Measurements from ENCODE around the gene SACM1L. TPM values are rescaled to one million over a fixed set of nuclear protein-coding genes. Genes with fewer than 3 reads are reported as not detected.
"Not testable (repeated sequence)": the region's sequence is repeated elsewhere in the genome, so short reads cannot be mapped to it uniquely, and the experiment has no call there.

SACM1L gene
- total RNA-seq, 2 experiments from 2014 or later, result 44.9 to 51.0 TPM

DNA sequence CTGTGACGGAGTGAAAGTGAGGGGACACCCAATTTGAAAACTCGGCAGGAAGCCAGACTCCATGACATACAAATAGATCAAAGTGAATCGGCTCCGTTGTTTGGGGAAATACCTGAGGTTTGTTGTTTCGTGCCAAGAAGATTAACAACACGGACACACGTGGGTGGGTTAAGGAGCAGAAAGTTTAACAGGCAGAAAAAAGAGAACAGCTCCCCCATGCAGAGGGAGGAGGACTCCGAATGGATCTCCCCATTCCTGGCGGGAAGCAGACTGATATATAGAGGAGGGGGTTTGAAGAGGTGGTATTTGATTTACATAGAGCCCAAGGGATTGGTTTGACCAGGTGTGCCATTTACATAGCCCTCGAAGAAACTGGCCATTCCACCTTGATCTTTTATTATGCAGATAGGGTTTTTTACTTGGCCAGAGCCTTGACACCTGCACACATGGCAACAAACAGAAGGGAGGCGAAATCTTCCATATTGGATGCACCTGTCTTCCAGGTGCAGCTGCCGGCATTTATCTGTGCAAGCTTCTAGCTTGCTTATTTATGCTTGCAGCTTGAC is 4.8 kb upstream of the SACM1L start:
- DNase-seq, result peak; percentile 23
- H3K9me3 Mint-ChIP-seq, result peaks cover 3% of the 10 kb centered on the region
- H3K27ac Mint-ChIP-seq, result no peak overlapping the region
- peaks cover 17% of the 10 kb centered on the region for H3K4me1 Mint-ChIP-seq (ENCODE audit: low read depth)
- peaks cover 9% of the 10 kb centered on the region for H3K36me3 Mint-ChIP-seq (ENCODE audit: low read depth)
- intact Hi-C loops (cut with micrococcal nuclease), result no loop called here
- H3K27me3 Mint-ChIP-seq (ENCODE audit: low read depth), result peaks cover 3% of the 10 kb centered on the region
- CTCF ChIA-PET, result interaction anchor here (1.5 kb wide), 1 partner anchor 24 kb away, joined by 8 read pairs; no protein-coding TSS in a partner anchor
- H3K4me3 Mint-ChIP-seq, result no peak overlapping the region

DNA sequence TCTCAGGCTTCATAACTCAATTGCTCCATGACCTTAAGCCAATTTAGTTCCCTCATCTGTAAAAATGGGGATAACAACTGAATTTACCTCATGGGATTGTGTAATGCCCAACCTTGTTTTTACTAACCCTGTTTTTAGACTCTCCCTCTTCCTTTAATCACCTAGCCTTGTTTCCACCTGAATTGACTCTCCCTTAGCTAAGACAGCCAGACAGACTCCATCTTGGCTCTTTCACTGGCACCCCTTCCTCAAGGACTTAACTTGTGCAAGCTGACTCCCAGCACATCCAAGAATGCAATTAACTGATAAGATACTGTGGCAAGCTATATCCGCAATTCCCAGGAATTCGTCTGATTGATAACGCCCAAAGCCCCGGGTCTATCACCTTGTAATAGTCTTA is 3.5 kb upstream of the SACM1L start:
- H3K36me3 Mint-ChIP-seq (ENCODE audit: low read depth), result peaks cover 11% of the 10 kb centered on the region
- peaks cover 12% of the 10 kb centered on the region for H3K4me1 Mint-ChIP-seq (ENCODE audit: low read depth)
- CTCF ChIA-PET; H3K4me3 Mint-ChIP-seq; H3K27ac Mint-ChIP-seq; H3K27me3 Mint-ChIP-seq (ENCODE audit: low read depth); H3K9me3 Mint-ChIP-seq; DNase-seq: not testable (repeated sequence)
- intact Hi-C loops (cut with micrococcal nuclease), result loop anchor here (5.0 kb wide), 1 partner anchor 157 kb away; the partner anchor contains the start of gene LZTFL1

DNA sequence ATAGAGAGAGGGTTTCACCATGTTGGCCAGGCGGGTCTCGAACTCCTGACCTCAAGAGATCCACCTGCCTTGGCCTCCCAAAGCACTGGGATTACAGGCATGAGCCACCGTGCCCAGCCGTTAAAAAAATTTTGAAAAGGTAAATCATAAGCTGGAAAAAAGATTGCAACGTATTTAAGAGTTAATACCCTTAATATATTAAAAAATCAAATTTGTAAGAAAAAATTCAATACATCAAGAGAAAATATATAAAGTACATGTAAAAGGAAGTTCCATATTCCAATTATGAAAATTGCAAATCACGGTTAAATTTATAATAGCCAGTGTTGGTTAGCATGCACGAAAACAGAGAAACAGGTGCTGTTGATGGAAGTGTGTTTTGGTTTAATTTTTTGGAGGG is 2.3 kb upstream of the SACM1L start:
- no peak overlapping the region for H3K27ac Mint-ChIP-seq
- DNase-seq, result no peak
- peaks cover 18% of the 10 kb centered on the region for H3K36me3 Mint-ChIP-seq (ENCODE audit: low read depth)
- H3K27me3 Mint-ChIP-seq (ENCODE audit: low read depth), result peaks cover 3% of the 10 kb centered on the region
- H3K4me3 Mint-ChIP-seq, result no peak overlapping the region
- H3K4me1 Mint-ChIP-seq (ENCODE audit: low read depth), result peaks cover 24% of the 10 kb centered on the region
- intact Hi-C loops (cut with micrococcal nuclease), result loop anchor here (5.0 kb wide), 1 partner anchor 155 kb away; the partner anchor contains the start of gene LZTFL1
- CTCF ChIA-PET, result no interaction called here
- peaks cover 3% of the 10 kb centered on the region for H3K9me3 Mint-ChIP-seq

GRCh38 chr3:45687828-45688193 is 1.4 kb upstream of the SACM1L start:
- intact Hi-C loops (cut with micrococcal nuclease), result loop anchor here (5.0 kb wide), 1 partner anchor 154 kb away; the partner anchor contains the start of gene LZTFL1
- CTCF ChIA-PET, result interaction anchor here (0.5 to 1.2 kb wide), 5 partner anchors 11 to 119 kb away, joined by 3 read pairs; no protein-coding TSS in a partner anchor
- H3K36me3 Mint-ChIP-seq (ENCODE audit: low read depth), result peaks cover 24% of the 10 kb centered on the region

GRCh38 chr3:45688194-45688881 is 858 bp upstream of the SACM1L start:
- intact Hi-C loops (cut with micrococcal nuclease), result loop anchor here (5.0 kb wide), 1 partner anchor 154 kb away; the partner anchor contains the start of gene LZTFL1
- H3K27me3 Mint-ChIP-seq (ENCODE audit: low read depth), result peaks cover 3% of the 10 kb centered on the region
- peak overlapping the region; percentile 83 for H3K4me3 Mint-ChIP-seq
- peaks cover 18% of the 10 kb centered on the region for H3K36me3 Mint-ChIP-seq (ENCODE audit: low read depth)
- no peaks in the 10 kb centered on the region for H3K9me3 Mint-ChIP-seq
- H3K27ac Mint-ChIP-seq, result peak overlapping the region; percentile 90
- peaks cover 37% of the 10 kb centered on the region for H3K4me1 Mint-ChIP-seq (ENCODE audit: low read depth)
- CTCF ChIA-PET, result interaction anchor here (0.5 to 3.5 kb wide), 5 partner anchors 11 to 118 kb away, joined by 3 to 17 read pairs (median 3); no protein-coding TSS in a partner anchor
- peak; percentile 39 for DNase-seq

More at GRCh38 chr3:45687828-45688193, 1.4 kb upstream of the SACM1L start:
- H3K27ac Mint-ChIP-seq, result no peak overlapping the region
- H3K27me3 Mint-ChIP-seq (ENCODE audit: low read depth), result peaks cover 3% of the 10 kb centered on the region
- peaks cover 2% of the 10 kb centered on the region for H3K9me3 Mint-ChIP-seq
- peak overlapping the region; percentile 83 for H3K4me3 Mint-ChIP-seq
- DNase-seq, result no peak
- peaks cover 32% of the 10 kb centered on the region for H3K4me1 Mint-ChIP-seq (ENCODE audit: low read depth)

DNA sequence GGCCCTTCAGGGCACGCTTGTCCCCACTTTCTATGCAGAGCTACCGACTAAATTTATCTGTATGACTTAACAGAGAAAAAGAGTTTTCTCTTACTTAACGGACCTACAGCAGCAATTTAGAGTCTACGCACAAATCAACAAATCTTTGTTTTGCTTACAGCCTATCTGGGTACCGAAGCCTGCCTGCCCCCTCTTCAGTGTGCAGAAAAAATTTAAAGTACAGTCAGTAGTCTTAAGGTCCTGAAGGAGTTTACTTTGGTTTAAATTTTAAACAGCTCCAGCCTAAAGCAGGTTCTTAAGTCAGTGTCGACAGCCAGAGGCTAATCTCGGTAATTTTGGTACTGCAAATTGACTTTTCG is 570 bp downstream of the SACM1L start:
- H3K27me3 Mint-ChIP-seq (ENCODE audit: low read depth), result peaks cover 3% of the 10 kb centered on the region
- H3K9me3 Mint-ChIP-seq, result no peaks in the 10 kb centered on the region
- peak overlapping the region; percentile 90 for H3K27ac Mint-ChIP-seq
- intact Hi-C loops (cut with micrococcal nuclease), result loop anchor here (1.0 to 5.0 kb wide), 8 partner anchors 12 to 608 kb away; partner anchors contain the start of genes FYCO1 and LZTFL1
- no peak for DNase-seq
- H3K4me3 Mint-ChIP-seq, result peak overlapping the region; percentile 83
- H3K4me1 Mint-ChIP-seq (ENCODE audit: low read depth), result peaks cover 47% of the 10 kb centered on the region
- peaks cover 27% of the 10 kb centered on the region for H3K36me3 Mint-ChIP-seq (ENCODE audit: low read depth)
- CTCF ChIA-PET, result interaction anchor here (0.6 to 3.5 kb wide), 9 partner anchors 11 to 394 kb away, joined by 3 to 17 read pairs (median 3); no protein-coding TSS in a partner anchor

DNA sequence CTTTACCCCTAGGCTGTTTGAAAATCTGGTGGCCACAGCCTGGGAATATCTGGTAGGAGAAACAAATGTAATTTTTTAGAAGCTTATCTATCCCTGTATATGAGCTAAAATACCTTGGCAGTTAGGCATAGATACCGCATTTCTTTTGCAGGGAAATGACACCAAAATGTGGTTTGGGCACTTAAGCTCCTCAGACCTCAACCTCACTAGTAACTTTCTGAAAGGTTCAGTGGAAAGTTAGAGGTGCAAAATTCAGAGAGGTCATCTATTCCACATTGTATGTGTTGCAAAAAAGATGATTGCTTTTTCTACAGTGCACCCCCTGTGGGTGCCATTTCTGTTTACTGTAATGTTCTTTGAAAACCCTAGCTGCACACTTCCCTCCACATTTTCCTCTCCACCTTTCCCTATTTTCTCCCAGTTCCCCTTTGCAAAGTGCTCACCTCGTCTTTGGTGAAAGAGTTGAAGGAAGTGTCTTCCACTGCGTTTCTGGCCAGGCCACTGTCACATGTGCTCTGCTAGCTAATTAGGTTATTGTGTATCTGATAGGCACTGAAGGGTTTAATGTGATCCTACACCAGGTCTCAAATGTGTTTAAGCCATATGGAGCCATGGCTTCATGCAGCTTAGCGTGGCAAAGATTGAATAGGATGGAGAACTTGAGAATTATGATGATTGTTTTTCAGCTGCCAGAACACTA is 1.3 kb downstream of the SACM1L start:
- peaks cover 54% of the 10 kb centered on the region for H3K4me1 Mint-ChIP-seq (ENCODE audit: low read depth)
- CTCF ChIA-PET, result interaction anchor here (0.6 to 3.5 kb wide), 11 partner anchors 12 to 669 kb away, joined by 3 to 17 read pairs (median 3); no protein-coding TSS in a partner anchor
- H3K27me3 Mint-ChIP-seq (ENCODE audit: low read depth), result peaks cover 3% of the 10 kb centered on the region
- intact Hi-C loops (cut with micrococcal nuclease), result loop anchor here (5.0 kb wide), 5 partner anchors 172 to 607 kb away; partner anchors contain the start of gene FYCO1
- peaks cover 31% of the 10 kb centered on the region for H3K36me3 Mint-ChIP-seq (ENCODE audit: low read depth)
- H3K4me3 Mint-ChIP-seq, result peak overlapping the region; percentile 83
- H3K9me3 Mint-ChIP-seq, result no peaks in the 10 kb centered on the region
- DNase-seq, result peak; percentile 23
- H3K27ac Mint-ChIP-seq, result peak overlapping the region; percentile 90

DNA sequence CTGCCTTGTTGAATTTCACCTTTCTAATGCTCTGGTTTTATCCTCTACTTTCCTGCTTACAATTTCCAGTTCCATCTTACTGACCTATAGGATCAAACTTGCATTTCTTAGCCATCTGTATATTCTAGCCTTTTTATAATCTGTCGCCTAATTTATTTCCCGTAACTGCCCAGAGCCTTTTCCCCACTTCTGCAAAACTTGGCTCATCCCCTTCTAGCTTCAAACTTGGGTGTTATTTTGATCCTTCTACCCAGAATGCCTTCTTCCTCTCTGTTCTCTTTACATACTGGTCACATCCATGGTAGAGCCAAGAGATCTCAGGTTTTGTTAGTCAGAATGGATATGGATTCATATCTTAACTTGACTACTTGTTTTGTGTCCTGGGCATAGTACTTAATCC is 2.6 kb downstream of the SACM1L start:
- DNase-seq, result no peak
- CTCF ChIA-PET, result interaction anchor here (1.5 to 3.5 kb wide), 3 partner anchors 12 to 32 kb away, joined by 3 to 17 read pairs (median 16); no protein-coding TSS in a partner anchor
- peak overlapping the region; percentile 83 for H3K4me3 Mint-ChIP-seq
- intact Hi-C loops (cut with micrococcal nuclease), result loop anchor here (5.0 kb wide), 5 partner anchors 170 to 605 kb away; partner anchors contain the start of gene FYCO1
- H3K27ac Mint-ChIP-seq, result peak overlapping the region; percentile 90
- no peaks in the 10 kb centered on the region for H3K9me3 Mint-ChIP-seq
- H3K36me3 Mint-ChIP-seq (ENCODE audit: low read depth), result peaks cover 40% of the 10 kb centered on the region
- H3K27me3 Mint-ChIP-seq (ENCODE audit: low read depth), result peaks cover 3% of the 10 kb centered on the region
- peaks cover 64% of the 10 kb centered on the region for H3K4me1 Mint-ChIP-seq (ENCODE audit: low read depth)

DNA sequence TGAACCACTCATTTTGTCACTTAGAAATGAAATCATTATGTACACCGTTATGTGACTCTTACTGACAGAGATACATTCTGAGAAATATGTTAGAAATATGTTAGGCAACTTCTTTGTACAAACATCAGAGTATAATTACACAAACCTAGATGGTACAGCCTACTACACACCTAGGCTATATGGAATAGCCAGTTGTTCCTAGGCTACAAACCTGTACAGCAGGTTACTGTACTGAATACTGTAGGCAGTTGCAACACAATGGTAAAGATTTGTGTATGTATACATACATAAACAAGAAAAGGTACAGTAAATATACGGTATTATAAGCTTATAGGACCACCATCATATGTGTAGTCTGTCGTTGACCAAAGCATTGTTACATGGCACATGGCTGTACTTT is 3.7 kb downstream of the SACM1L start:
- Mint-ChIP-seq H3K9me3 (no peaks in the 10 kb centered on the region), H3K27me3 (ENCODE audit: low read depth) (peaks cover 3% of the 10 kb centered on the region), H3K4me3 (peak overlapping the region; percentile 43), H3K4me1 (ENCODE audit: low read depth) (peaks cover 67% of the 10 kb centered on the region), H3K36me3 (ENCODE audit: low read depth) (peaks cover 40% of the 10 kb centered on the region), H3K27ac (peak overlapping the region; percentile 90)
- intact Hi-C loops (cut with micrococcal nuclease), result loop anchor here (1.0 to 5.0 kb wide), 6 partner anchors 25 to 604 kb away; partner anchors contain the start of gene FYCO1
- no peak for DNase-seq
- CTCF ChIA-PET, result interaction anchor here (1.3 to 3.0 kb wide), 3 partner anchors 11 to 33 kb away, joined by 5 to 16 read pairs (median 10); no protein-coding TSS in a partner anchor

DNA sequence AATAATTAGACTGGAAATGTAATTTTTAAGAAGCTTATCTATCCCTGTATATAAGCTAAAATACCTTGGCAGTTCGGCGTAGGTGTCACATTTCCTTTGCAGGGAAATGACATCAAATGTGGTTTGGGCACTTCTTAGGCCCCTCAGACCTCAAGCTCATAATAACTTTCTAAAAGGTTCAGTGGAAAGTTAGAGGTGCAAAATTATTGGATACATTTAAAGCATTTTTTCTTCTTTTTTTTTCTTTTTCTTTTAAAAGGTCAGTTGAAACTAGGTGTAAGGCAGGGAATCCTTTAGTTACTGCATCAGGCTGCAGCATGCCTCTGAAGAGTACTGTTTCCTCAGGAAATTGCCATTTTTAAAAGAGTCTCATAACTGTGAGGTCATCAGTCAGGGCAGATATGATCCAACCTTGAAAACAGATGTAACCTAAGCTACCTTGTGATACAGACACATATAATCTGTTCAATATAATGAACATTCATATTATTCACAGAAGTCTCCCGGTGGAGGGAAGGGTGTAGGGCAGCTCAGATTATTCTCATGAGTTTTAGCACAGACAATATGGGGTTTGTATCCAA is 4.8 kb downstream of the SACM1L start:
- peaks cover 39% of the 10 kb centered on the region for H3K36me3 Mint-ChIP-seq (ENCODE audit: low read depth)
- CTCF ChIA-PET, result interaction anchor here (0.6 to 3.0 kb wide), 10 partner anchors 10 to 977 kb away, joined by 3 to 16 read pairs (median 4); no protein-coding TSS in a partner anchor
- H3K4me3 Mint-ChIP-seq, result peak overlapping the region; percentile 51
- peaks cover 70% of the 10 kb centered on the region for H3K4me1 Mint-ChIP-seq (ENCODE audit: low read depth)
- intact Hi-C loops (cut with micrococcal nuclease), result loop anchor here (1.0 to 5.0 kb wide), 7 partner anchors 23 to 603 kb away; partner anchors contain the start of gene FYCO1
- H3K9me3 Mint-ChIP-seq, result no peaks in the 10 kb centered on the region
- H3K27me3 Mint-ChIP-seq (ENCODE audit: low read depth), result peaks cover under 1% of the 10 kb centered on the region
- peak; percentile 69 for DNase-seq
- peak overlapping the region; percentile 90 for H3K27ac Mint-ChIP-seq

DNA sequence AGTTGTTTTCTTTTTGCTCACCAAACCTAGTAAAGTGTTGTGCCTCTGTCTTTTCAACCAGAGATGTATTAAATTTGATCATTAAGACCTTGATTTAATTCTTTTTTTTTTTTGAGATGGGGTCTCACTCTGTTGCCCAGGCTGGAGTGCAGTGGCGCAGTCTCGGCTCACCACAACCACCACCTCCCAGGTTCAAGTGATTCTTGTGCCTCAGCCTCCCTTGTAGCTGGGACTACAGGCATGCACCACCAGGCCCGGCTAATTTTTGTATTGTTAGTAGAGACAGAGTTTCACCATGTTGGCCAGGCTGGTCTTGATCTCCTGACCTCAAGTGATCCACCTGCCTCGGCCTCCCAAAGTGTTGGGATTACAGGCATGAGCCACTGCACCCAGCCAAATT is 6.0 kb downstream of the SACM1L start:
- H3K27me3 Mint-ChIP-seq (ENCODE audit: low read depth); DNase-seq; H3K4me3 Mint-ChIP-seq; H3K9me3 Mint-ChIP-seq: not testable (repeated sequence)
- Mint-ChIP-seq H3K36me3 (ENCODE audit: low read depth) (peaks cover 41% of the 10 kb centered on the region), H3K27ac (peak overlapping the region; percentile 90), H3K4me1 (ENCODE audit: low read depth) (peaks cover 78% of the 10 kb centered on the region)
- intact Hi-C loops (cut with micrococcal nuclease), result loop anchor here (2.0 kb wide), 1 partner anchor 22 kb away; no protein-coding TSS in a partner anchor
- CTCF ChIA-PET, result interaction anchor here (0.9 to 3.0 kb wide), 3 partner anchors 9 to 181 kb away, joined by 3 to 16 read pairs (median 10); no protein-coding TSS in a partner anchor
